HG03457 (cell line): ENCODE measurements around the gene SLC7A8.
"Not testable (repeated sequence)": the region's sequence is repeated elsewhere in the genome, so short reads cannot be mapped to it uniquely, and the experiment has no call there.

Experiments
- ATAC-seq: cut with Tn5 transposase; IDR thresholded peaks from one replicate; pipeline ENCODE4 v1.9.1; 2021; ENCODE audit warnings: moderate number of reproducible peaks; ENCODE audit not compliant: unreplicated experiment

Gene SLC7A8

DNA sequence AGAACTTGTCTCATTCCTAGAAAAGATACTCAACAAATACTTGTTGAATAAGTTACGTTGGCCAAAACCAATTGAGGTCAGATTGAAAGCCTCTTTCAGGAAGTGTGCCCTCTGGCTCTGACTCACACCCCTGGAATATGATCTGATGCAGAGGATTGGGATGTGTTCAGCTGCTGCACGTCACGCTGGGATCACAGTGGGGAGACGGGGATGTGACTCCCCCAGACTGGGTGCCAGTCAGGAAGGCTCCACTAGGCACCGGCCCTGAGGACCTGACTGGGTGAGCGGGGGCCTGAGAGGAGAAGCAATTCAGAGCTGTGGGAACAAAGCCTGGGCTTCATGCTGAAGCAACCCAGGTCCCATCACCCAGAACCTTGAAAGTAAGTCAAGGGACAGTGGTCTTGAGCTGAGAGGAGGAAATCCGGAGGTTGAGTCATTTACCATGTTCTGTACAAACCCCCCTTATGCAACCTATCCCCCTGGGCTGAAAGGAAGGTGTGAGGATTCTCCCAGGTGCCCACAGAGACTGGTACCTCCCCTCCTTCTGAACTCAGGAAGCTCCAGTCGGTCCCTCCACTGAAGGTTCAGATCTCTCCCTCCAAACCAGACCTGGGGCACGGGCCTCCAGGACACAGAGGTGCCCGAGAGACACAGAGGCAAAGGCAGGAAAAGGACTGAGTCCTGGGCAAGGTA lies 68.3 kb downstream of the SLC7A8 start:
- no peak for ATAC-seq

DNA sequence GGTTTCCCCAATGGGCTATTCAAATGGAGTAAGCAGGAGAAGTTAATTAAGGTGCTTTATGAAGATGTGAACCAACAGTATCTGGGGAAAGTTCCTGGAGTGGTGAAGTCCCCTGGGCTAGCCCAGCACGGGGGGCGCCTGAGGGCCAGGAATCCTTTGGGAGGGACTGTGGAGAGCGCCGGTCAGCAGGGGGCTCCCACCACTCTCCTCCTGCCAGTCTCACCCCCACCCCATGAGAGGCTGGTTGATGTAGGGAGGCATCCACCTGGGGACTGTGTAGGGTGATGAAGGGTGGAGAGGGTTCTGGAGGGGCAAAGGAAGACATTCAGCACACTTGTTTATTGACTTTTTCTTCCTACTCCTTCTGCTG lies 68.8 kb downstream of the SLC7A8 start:
- ATAC-seq = no peak

DNA sequence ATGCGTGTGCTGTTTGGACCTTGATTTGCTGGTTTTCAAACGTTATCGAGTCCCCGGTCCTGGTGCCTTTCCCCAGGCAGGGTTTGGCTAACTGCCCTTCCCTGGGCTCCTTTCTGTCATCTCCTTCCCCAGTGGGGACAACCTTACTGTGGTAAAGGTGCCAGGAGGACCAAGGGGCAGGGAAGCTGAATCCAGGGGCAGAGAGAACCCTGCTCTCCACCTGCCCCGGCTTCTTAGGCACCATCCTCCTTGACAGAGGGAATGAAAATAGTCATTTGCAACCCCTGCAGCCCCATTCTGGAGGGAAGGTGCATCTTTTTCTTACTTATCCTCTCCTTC lies 69.4 kb downstream of the SLC7A8 start:
- ATAC-seq = no peak

DNA sequence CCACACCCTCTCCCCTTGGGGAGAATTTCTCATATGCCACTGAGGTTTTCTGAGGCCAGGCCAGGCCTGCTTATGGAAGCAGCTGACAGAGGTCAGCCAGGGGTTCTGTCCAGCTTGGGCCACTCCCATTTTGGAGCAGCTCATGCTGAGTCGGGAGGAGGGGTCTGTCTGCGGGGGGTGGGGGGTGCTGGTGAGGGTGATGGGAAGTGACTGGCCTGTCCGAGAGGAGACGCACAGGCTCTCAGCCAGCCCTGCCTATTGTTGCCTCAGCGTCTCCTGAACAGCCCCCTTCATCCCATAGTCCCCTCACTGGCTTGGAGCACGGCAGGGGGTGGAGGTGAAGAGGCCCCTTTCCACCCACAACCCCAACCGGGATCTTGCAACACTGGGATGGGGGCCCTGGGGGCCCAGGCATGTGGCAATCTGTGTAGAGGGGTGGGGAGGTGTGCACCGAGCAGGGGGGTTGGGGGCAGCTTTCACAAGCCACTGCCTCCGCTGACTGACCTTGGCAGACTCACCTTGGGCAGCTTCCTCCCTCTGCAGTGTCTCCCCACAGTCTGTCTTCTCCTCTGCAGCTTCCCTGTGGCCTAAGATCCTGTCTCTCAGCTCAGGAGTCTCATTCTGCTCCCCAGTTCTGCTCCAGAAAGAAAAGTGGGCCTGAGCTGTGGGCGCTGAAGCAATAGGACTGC lies 69.9 kb downstream of the SLC7A8 start:
- no peak for ATAC-seq

DNA sequence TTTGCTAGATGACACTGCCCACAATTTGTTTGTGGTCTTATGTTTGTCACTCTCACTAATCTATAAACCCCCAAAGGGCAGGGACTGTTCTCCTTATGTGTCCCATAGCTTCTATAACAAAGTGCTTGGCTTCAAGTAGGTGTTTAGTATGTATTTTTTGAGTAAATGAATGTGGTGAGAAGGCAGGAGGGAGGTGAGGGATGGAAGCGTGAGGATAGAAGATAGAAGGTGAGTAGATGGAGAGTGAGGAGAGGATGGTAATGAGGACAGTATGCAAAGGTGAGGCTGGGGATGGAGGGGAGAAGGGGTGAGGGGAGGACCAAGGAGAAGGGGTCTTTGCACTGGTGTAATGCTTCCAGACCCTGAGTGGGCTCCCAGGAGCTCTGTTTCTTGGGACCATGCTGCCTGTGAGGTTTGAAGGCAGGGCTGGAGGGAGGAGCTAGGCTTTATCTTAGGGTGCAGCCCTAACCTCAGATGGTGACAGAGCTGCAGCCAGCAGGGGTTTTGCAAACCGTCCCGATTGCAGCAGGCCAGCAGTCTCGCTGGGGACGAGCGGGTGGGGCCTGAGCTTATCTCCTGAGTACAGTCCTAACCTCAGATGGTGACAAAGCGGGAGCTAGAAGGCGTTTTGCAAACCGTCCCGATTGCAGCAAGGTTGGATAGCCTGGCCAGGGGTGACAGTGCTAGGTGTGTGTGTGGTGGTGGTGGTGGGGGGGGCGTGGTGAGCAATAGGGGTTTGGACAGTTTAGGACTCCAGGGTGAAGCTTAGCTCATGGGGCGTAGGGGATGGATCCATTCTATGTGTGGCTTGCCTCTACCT lies 70.9 kb downstream of the SLC7A8 start:
- ATAC-seq = no peak

DNA sequence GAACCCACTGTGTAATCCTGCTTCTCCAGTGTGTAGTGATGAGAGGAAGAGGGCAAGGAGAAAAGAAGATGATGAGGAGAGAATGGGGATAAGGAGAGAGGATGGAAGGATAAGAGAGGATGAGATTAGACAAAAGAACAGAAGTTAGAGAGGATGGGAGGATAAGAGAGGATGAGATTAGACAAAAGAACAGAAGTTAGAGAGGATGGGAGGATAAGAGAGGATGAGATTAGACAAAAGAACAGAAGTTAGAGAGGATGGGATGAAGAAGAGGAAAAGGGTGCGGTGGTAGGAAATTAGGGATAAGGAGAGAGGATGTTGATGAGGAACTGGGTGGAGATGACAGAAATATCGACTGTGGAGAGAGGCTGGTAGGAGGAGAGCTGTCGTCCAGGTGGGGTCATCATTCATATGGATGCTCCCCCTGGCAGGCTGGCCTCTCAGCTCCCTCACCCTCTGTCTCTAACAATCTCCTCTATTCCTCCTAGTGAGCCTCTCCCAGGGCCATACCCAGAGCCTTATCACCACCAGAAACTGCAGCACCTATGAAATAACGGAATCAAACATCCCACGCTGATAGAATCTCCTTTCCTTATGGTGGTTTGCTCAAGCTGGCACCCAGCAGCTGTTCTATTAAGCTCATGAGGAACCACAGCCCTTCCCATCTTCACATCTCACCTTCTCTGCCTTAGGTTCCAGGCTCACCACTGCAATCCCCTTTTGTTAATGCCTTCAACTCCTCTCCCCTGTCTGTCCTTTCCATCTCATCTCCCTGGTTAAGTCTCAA lies 72.7 kb downstream of the SLC7A8 start:
- no peak for ATAC-seq

DNA sequence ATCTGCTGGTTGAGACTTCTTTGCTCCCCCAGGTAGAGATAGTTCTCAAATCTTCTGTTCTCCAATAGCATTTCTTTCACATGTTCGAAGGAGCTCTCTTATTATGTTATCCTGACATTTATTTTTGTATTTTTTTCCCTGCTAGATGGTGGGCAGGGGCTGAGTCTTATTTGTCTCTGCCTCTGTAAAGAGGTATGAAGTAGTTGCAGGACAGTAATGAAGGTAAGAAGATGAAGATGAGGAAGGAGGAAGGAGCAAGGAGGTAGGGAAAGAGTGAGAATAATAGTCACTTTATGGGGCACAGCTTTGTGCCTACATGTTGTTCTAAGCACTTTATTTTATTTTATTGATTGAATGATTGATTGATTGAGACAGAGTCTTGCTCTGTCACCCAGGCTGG lies 73.7 kb downstream of the SLC7A8 start:
- no peak for ATAC-seq

DNA sequence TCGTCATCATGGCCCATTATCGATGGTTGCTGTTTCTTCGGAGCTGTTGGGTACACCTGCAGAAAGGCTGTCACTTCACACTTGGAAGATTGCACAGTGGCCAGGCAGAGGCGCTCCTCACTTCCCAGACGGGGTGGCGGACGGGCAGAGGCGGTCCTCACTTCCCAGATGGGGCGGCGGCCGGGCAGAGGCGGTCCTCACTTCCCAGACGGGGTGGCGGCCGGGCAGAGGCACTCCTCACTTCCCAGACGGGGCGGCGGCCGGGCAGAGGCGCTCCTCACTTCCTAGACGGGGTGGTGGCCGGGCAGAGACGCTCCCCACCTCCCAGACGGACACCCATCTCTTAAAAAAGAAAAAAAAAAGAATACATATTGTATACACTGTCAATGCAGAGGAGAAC lies 75.3 kb downstream of the SLC7A8 start:
- ATAC-seq = not testable (repeated sequence)

DNA sequence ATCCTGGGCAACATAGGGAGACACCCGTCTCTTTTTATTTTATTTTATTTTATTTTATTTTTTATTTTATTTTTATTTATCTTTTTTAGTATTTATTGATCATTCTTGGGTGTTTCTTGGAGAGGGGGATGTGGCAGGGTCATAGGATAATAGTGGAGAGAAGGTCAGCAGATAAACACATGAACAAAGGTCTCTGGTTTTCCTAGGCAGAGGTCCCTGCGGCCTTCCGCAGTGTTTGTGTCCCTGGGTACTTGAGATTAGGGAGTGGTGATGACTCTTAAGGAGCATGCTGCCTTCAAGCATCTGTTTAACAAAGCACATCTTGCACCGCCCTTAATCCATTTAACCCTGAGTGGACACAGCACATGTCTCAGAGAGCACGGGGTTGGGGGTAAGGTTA lies 75.8 kb downstream of the SLC7A8 start:
- not testable (repeated sequence) for ATAC-seq

DNA sequence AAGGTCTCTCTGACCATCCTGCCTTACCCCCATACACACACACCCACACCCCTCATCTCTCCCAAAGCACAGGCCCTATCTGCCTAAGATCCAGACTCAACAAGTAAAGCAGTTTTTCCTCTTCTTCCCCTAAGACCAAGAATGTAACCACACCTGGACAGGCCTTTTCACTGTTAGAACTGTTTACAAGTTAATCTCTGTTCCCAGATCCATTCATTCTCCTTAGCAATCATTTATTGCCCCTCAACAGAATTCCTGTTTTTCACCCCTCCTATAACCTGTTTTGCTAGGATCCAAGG lies 76.8 kb downstream of the SLC7A8 start:
- no peak for ATAC-seq

DNA sequence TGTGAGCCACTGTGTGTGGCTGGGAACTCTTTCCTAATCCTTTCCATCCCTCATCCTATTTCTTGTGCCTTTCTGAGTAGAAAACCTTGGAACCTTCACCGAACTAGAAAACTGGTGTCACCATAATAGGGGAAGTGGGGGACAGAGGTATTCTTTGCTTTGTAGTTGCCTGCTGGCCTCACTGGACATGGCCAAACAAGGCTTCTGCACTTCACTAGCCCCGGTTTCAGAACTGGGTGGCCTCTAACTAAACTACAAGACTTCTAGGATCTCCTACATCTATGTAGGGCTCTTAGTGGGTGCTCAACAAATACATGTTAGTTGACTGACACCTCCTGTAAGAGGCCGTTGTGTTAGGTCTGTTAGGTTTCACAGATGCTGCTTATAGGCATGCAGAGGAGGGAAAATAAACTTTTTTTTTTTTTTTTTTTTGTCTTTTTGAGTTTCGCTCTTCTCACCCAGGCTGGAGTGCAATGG lies 78.1 kb downstream of the SLC7A8 start:
- no peak for ATAC-seq

DNA sequence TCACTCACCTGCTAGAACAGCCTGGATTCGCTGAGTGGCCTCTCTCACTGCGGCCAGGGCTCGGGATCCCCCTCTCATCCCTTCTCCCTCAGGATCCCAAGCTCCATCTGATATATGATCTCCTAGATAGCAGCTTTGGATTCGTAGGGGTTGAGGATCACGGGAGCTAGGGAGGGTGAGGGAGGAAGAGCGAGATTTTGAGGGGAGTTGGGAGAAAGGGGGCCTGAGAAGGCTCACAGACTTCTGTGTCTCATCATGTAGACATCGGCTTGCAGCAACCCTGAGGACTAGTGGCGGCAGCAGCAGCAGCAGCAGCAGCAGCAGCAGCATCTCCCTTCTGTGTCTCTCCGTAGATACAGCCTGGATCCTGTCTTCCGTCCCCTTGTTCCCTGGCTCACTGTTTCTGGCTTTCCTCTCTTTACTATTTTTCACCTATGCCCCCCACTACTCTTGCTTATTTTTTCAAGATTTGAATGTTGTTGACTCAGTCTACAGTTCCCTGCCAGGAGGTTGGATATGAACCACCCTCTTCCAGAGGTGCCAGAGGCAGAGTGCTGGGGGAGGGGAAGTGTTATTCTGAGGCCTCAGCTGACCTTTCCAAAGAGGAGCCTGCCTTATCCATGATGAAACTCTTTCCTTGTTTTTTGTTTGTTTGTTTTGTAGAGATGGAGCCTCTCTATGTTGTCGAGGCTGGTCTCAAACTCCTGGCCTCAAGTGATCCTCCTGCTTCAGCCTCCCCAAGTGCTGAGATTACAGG lies 78.7 kb downstream of the SLC7A8 start, which contains the start of gene CIROP:
TSS of gene CIROP (minus strand) at position 399 of the 757 bp plus-strand sequence. CDS start at position 330, 69 bp downstream.
- no peak for ATAC-seq

DNA sequence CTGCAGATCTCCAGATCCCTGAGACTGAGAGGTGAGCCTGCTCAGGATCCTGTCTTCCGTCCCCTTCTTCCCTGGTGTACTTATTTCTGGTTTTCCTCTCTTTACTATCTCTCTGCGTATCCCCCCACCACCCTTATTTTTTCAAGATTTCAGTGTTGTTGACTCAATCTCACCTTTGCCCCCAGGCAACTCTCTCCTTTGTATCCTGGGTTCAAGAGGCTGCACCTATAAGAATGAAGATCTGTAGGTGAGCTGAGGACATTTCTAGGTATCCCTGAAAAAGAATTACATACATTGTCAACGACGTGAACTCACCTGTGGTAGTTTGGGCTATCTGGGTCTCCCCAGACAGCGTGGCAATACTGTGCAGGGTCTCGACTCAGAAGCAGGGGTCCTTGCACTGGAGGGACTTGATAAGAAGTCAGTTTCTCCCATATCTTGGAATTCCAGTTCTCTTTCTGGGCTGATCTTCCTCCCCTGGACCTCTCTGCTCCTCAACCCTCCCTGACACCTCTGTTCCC lies 79.3 kb downstream of the SLC7A8 start:
- no peak for ATAC-seq

DNA sequence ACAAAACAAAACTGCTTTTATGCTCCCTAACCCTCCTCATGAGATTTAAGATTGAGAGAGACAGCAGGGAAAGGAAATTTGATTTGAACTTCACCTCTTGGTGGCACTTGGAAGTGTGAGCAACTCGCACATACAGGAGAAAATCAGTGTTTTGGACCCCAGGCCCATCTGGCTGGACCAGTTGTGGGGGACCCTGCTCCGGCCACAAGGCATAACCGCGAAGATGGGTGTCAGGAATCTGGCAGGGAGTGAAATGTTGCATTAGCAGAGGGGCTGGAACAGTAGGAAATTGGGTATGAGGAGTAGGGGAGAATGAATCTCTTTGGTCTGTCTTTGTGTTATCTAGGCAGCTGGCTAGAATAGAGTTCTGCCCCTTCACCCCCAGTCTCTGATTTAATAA lies 79.9 kb downstream of the SLC7A8 start:
- no peak for ATAC-seq

DNA sequence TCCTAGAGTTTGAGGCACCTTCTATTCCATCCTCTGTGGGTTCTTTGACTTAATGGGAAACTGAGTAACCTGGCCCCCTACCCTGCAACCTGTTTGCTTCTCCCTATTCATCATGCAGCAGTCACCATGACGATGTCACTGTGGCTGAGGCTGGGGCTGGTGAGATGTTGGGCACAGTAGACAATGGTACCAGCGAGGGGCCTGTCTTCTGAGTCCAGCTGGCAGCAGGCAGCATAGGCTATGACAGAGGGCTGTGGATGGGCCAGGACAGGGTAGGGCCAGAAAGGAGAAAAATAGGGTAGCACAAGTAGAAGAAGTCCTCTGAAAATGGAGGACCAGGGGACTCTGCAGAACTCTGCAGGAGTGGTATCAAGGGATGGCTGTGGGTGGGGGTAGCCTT lies 80.7 kb downstream of the SLC7A8 start:
- no peak for ATAC-seq

DNA sequence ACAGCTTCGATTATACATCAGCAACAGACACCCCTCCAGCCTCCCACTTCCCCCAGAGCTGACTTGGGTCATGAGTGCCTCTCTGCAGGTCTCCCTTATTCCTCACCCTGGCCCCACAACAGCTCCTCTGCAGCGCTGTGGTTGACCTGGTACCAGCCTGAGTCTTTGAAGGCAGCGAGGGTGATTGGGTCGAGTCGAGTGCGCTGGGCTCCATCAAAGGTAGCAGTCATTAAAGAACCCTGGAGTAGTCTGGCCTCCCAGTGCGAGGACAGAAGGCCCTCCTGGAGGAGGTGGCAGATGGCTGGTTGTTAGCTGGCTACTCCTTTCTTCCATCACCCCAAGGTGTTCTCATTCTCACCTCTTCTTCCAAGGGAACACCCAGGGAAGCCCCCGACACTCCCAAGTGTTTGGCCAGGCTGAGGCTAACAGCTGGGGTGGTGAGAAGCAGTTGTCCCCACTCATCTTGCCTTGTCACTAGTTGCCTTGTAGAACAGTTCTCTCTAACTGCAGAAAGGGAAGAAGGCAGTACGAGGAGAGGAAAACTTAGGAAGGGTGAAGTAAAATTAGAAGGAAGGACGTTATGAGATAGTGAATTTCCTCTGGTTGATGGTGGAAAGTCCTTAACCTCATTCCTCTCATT lies 81.4 kb downstream of the SLC7A8 start:
- ATAC-seq = no peak

DNA sequence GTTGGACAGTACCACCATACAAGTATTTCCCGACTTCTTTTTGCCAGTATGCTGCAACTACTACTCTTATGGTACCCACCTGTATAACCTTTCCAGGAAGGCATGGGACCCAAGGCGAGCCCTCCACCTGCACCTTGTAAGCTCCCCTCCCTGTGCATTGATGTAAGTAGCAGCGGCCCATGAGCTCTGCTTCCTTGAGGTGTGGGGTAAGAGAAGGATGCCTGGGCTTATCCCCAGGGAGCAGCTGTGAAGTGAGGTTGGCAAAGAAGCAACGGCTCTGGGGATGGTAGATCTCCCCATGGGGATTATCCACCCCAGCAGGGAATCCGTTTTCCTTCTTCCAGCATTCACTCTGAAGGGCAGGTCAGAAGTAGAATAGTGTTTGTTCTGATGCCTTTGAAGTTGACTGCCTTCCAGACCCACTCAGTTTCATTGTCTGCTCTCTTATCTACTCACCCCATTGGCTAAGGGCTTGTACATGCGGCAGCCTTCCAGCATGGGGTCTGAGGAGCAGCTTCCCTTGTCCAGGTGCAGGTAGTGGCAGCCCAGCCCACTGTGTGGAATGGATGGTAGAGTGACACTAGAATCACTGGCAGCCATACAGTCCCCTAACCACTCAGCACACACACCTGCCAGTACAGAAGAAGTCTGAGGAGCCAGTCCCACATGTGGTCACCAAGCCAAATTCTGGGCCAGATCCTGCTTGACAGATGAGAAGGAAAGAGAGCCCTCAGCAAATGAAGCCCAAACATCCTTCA lies 82.1 kb downstream of the SLC7A8 start:
- no peak for ATAC-seq

DNA sequence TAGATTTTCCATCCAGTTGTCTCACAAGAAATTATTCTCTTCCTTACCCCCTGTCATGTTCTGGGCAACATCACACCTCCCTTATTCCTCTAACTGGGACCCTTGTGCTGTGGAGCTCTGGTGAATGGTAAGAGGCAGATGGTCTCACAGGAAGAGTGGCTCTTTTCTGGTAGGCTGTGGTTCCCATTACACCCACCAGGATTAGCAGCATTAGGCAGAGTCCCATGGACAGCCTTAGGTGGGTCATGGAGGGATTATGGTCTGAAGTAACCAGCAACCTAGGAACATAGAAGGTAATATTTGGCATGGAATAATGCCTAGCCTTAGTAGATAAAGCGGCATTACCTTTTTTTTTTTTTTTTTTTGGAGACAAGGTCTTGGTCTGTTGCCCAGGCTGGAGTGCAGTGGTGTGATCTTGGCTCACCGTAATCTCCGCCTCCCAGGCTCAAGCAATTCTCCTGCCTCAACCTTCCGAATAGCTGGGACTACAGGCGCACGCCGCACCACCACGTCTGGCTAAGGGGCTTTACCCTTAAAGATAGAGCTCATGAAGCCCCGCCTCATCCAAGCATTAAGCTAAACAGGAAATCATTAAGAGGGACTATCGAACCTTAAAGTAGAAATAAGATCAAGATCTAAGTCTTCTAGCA lies 84.1 kb downstream of the SLC7A8 start:
- no peak for ATAC-seq

DNA sequence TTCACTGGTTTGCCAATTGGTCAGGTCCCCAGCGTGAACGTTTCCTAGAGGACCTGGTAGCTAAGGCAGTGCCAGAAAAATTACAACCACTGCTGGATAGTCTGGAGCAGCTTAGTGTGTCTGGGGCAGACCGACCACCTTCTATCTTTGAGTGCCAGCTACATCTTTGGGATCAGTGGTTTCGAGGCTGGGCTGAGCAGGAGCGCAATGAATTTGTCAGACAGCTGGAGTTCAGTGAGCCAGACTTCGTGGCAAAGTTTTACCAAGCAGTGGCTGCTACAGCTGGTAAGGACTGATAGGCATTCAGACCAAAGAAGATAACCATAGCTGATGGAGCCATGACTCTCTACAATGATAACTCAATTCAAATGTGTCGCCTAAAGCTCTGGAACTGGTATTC lies 85.7 kb downstream of the SLC7A8 start:
- ATAC-seq = no peak
